SK-N-SH treated with all-trans-retinoic acid at 6 μM for 48 hours (cell line): ENCODE results near the gene RETNLB.

Experiments
- ARNTL ChIP-seq: fragments of 450-650 bp; formaldehyde crosslinking; IDR thresholded peaks from 2 replicates; pipeline ENCODE4 v1.5.0; 2020; ENCODE audit warnings: low read depth, mild to moderate bottlenecking, moderate library complexity, borderline replicate concordance
- GLIS3 ChIP-seq: fragments of 250-450 bp; sonication (Bioruptor Pico); IDR thresholded peaks from 2 replicates; pipeline ENCODE4 v1.5.0; 2020; ENCODE audit warnings: mild to moderate bottlenecking, moderate library complexity
- TCF4 ChIP-seq: fragments of 250-450 bp; sonication (Bioruptor Pico); IDR thresholded peaks from 2 replicates; pipeline ENCODE4 v1.8.0; 2021; ENCODE audit warnings: mild to moderate bottlenecking, moderate library complexity, borderline replicate concordance
- ZFP3 ChIP-seq: fragments of 250-450 bp; sonication (Bioruptor Pico); IDR thresholded peaks from 2 replicates; pipeline ENCODE4 v1.5.0; 2020; ENCODE audit warnings: mild to moderate bottlenecking, moderate library complexity
- TF ChIP-seq, protein P1 (sequence below): fragments of 250-450 bp; sonication (Bioruptor Pico); IDR thresholded peaks from 2 replicates; pipeline ENCODE4 v1.5.1; 2021; ENCODE audit warnings: mild to moderate bottlenecking, moderate library complexity

GRCh38 chr3:108755686-108756085 is 1.5 kb downstream of the RETNLB start:
- TF ChIP-seq, protein P1, sequence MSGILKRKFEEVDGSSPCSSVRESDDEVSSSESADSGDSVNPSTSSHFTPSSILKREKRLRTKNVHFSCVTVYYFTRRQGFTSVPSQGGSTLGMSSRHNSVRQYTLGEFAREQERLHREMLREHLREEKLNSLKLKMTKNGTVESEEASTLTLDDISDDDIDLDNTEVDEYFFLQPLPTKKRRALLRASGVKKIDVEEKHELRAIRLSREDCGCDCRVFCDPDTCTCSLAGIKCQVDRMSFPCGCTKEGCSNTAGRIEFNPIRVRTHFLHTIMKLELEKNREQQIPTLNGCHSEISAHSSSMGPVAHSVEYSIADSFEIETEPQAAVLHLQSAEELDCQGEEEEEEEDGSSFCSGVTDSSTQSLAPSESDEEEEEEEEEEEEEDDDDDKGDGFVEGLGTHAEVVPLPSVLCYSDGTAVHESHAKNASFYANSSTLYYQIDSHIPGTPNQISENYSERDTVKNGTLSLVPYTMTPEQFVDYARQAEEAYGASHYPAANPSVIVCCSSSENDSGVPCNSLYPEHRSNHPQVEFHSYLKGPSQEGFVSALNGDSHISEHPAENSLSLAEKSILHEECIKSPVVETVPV (CRISPR knock-in tag), result no peak
- TF ChIP-seq GLIS3 (CRISPR knock-in tag) (no peak), ZFP3 (CRISPR knock-in tag) (no peak), TCF4 (CRISPR knock-in tag) (no peak), ARNTL (no peak)
